Thoracic aorta (tissue), 2 donors: Measurements from ENCODE around the gene MAN1B1. TPM values are rescaled to one million over a fixed set of nuclear protein-coding genes. Genes with fewer than 3 reads are reported as not detected.

Experiments
- ATAC-seq: fragments of 150-250 bp; one replicate; pipeline ENCODE4 v1.8.0; 2017; ENCODE audit warnings: low read depth; ENCODE audit not compliant: insufficient number of reproducible peaks, low FRiP score
- DNase-seq: peaks from one replicate; pipeline ENCODE4 v3.0.0-alpha.2; 2020; ENCODE audit warnings: low spot score
- H3K27ac ChIP-seq, 2 donors: fragments of 200-600 bp; sonication (generic); 1 replicate in 1 of 2; 2 replicates in 1 of 2; pipeline ENCODE4 v1.5.1; 2016; ENCODE audit warnings: mild to moderate bottlenecking in 2 of 2, moderate library complexity in 2 of 2
- H3K27me3 ChIP-seq: fragments of 200-600 bp; sonication (generic); replicated peaks from 2 replicates; pipeline ENCODE4 v1.6.0; 2016; ENCODE audit warnings: mild to moderate bottlenecking; ENCODE audit not compliant: insufficient read depth
- H3K36me3 ChIP-seq: fragments of 200-600 bp; sonication (generic); one replicate; pipeline ENCODE4 v1.5.1; 2016
- H3K4me1 ChIP-seq, 2 donors: fragments of 200-600 bp; sonication (generic); 1 replicate in 1 of 2; 2 replicates in 1 of 2; pipeline versions ENCODE4 v1.5.1 to v1.6.0; 2016; ENCODE audit warnings: low read depth in 2 of 2, mild to moderate bottlenecking in 1 of 2; ENCODE audit not compliant: control insufficient read depth in 1 of 2
- H3K4me3 ChIP-seq: fragments of 200-600 bp; sonication (generic); 2 replicates; pipeline ENCODE4 v1.5.1; 2016; ENCODE audit warnings: mild to moderate bottlenecking
- H3K9me3 ChIP-seq: fragments of 200-600 bp; sonication (generic); 2 replicates; pipeline ENCODE4 v1.5.1; 2016
- CTCF ChIP-seq: fragments of 200-600 bp; sonication (generic); IDR thresholded peaks from one replicate; pipeline ENCODE4 v1.5.1; 2019; ENCODE audit warnings: antibody characterized with exemption
- total RNA-seq, 2 donors: library from RNA; depleted of rRNA; stranded (reverse); fragments of >200 nt; gene quantifications; one replicate each; pipeline versions ENCODE4 v1.1.0 to v1.2.3, GENCODE V29; 2016

MAN1B1 gene
- total RNA-seq, 2 donors from 2014 or later, result 32.9 to 52.9 TPM

DNA sequence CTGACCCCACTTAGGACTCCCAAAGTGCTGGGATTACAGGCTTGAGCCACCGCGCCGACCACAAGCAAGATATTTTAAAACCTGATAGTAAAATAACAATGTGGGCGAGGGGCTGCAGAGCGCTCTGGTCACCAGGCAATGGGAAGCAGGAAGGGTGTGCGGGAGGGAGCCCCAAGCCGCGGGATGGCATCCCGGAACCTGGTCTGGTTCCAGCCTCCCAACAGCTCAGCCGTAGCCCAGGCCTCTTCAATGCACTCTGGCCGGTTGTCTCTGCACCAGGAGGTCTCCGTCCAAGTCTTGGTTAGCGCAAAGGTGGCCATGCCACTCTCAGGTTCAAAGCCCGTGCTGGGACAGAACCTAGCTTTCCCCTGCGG is 10.2 kb upstream of the MAN1B1 start:
- Histone ChIP-seq H3K27ac (peak overlapping the region in 1 of 2 donors; percentile 9), H3K4me3 (peak overlapping the region; percentile 80), H3K36me3 (peaks cover 10% of the 10 kb centered on the region), H3K27me3 (no peaks in the 10 kb centered on the region), H3K9me3 (no peaks in the 10 kb centered on the region), H3K4me1 (peaks cover 11 to 21% of the 10 kb centered on the region in 2 donors)
- DNase-seq (no peak), ATAC-seq (no peak)
- no peak for TF ChIP-seq CTCF

DNA sequence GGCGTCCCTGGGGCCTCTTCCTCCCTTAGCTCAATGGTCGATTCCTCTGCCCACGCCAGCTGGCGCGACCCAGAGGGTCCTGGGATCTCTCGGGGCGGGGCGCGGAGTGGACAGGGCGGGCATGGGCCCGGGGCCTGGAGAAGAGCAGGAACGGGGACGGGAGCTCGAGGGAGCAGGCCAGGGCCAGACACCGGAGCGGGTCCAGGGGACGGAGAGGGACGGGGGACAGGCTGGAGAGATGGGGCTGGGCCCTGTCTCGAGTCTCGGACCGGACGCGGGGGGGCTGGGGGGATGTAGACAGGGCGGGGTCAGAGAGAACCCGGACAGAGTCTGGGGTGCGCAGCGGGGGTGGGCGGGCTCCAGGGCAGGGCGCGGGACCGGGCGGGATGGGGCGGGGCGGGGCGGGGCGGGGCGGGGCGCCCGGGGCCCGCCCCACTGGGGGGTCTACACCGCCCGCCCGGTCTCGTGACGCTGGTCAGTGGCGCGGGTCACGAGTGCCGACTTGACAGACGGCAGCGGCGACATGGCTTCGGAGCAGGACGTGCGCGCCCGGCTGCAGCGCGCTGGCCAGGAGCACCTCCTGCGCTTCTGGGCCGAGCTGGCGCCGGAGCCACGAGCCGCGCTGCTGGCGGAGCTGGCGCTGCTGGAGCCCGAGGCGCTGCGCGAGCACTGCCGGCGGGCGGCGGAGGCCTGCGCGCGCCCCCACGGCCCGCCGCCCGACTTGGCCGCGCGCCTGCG is 9.6 kb upstream of the MAN1B1 start, which contains the start of gene UAP1L1:
TSS of gene UAP1L1 (plus strand) at position 508 of the 738 bp plus-strand sequence. CDS start at position 524, 16 bp downstream.
- DNase-seq (no peak), ATAC-seq (no peak)
- Histone ChIP-seq H3K4me3 (peak within 1 kb of the TSS; percentile 80), H3K9me3 (no peaks in the 10 kb centered on the region), H3K4me1 (peaks cover 11 to 21% of the 10 kb centered on the region in 2 donors), H3K27ac (peak within 1 kb of the TSS in 1 of 2 donors; percentile 9), H3K36me3 (peaks cover 10% of the 10 kb centered on the region), H3K27me3 (no peaks in the 10 kb centered on the region)
- TF ChIP-seq CTCF, result no peak

GRCh38 chr9:137077758-137078693 is 8.8 kb upstream of the MAN1B1 start:
- ATAC-seq, result no peak
- Histone ChIP-seq H3K4me3 (peak overlapping the region; percentile 80), H3K27ac (no peak overlapping the region), H3K9me3 (no peaks in the 10 kb centered on the region), H3K27me3 (no peaks in the 10 kb centered on the region), H3K36me3 (peaks cover 10% of the 10 kb centered on the region), H3K4me1 (peaks cover 11 to 21% of the 10 kb centered on the region in 2 donors)
- DNase-seq, result no peak
- no peak for TF ChIP-seq CTCF

DNA sequence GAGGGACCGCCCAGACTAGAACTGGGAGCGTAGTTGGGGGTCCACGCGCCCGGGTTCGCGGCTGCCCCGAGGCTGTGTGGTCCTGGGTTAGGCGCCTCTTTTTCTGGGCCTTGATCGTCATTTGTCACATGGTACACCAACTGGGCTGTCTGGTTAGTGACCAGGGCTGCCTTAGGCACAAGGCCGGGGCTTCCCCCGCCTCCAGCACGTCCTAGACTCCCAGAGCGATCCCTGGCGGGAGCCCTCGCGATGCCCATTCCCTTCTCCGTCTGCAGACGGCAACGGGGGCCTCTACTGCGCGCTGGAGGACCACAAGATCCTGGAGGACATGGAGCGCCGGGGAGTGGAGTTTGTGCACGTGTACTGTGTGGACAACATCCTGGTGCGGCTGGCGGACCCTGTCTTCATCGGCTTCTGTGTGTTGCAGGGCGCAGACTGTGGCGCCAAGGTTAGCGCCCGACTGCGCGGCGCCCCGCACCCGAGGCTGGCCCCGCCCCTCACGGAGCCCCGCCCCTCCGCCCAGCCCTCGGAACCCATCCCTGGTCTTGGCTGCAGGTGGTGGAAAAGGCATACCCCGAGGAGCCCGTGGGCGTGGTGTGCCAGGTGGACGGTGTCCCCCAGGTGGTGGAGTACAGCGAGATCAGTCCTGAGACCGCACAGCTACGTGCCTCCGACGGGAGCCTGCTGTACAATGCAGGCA is 7.9 kb upstream of the MAN1B1 start:
- H3K9me3 ChIP-seq, result no peaks in the 10 kb centered on the region
- no peak for ATAC-seq
- no peak for DNase-seq
- no peak for TF ChIP-seq CTCF
- H3K27ac ChIP-seq, result no peak overlapping the region
- peaks cover 11 to 30% of the 10 kb centered on the region in 2 donors for H3K4me1 ChIP-seq
- H3K36me3 ChIP-seq, result peaks cover 10% of the 10 kb centered on the region
- H3K4me3 ChIP-seq, result peak overlapping the region; percentile 80
- no peaks in the 10 kb centered on the region for H3K27me3 ChIP-seq
